ENCODE data around the gene MRC1. TPM values are rescaled to one million over a fixed set of nuclear protein-coding genes. Genes with fewer than 3 reads are reported as not detected.
A peak's percentile ranks its signal among the peaks of the same experiment; 100 is the strongest.

The MRC1 gene
- total RNA-seq, 1 experiment from 2014 or later, result not detected

DNA sequence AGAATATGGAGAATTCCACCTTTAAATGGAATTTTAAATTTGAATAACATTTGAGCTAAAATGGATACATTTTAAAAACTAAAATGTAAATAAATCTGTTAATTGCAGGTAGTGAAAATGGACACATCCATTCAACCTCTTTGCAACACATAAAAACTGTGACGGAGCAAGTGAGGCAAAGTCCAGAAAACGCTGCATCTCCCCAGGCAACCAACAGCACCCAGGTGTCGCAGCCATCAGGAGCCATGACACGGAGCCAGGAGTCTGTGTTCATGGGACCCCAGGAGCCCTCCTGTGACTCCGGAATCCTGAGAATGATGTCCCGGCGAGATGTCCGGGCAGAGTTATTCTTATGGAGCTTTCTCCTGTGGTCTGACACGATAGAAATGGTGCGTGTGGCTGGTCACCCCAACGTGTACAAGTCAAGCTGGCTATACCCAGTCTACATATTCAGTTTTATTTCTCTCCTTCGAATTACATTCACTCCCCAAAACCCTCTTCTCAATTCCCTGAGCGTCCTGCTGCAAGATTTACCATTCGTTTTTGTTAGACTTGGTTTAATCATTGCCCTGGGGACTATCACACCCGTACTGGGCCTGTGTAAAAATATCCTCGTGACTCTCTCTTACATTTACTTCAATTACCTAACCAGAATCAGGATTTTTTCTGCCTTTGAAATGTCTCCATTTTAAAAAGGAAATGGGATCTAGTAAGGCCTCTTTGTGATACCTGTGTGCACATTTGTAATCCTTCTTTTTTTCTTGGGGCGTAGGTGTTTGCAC is 13.1 kb upstream of the MRC1 start:
- DNase-seq (ENCODE audit: low read depth), result no peak

DNA sequence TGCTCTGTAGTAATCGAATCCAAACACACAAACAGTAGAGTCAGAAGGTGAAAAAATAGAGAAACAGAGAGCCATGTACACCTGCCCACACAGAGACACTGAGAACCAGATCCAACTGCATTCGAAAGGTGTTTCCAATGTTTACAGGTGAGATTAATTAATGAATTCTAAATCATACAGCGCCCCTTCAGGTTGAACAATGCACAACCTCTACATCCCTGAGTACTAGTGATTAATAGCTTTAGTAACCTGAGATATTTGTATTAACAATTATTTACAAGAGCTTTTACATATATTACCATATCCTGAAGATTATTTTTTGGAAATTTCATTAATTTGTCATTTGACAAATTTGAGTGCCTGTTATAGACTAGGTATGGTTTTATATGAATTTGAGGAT is 7.6 kb upstream of the MRC1 start:
- DNase-seq (ENCODE audit: low read depth), result no peak

DNA sequence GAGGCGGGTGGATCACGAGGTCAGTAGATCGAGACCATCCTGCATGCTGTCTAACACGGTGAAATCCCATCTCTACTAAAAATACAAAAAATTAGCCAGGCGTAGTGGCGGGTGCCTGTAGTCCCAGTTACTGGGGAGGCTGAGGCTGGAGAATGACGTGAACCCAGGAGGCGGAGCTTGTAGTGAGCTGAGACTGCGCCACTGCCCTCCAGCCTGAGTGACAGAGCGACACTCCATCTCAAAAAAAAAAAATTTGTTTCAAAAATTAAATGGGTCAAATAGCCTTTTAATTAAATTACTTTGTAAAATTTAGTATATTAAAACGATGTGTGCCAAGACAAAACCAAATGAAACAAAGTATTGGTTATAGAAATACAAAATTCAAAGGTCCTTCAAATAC is 6.8 kb upstream of the MRC1 start:
- DNase-seq (ENCODE audit: low read depth), result no peak

GRCh38 chr10:17802976-17803375 is 6.2 kb upstream of the MRC1 start:
- no peak for DNase-seq (ENCODE audit: low read depth)

DNA sequence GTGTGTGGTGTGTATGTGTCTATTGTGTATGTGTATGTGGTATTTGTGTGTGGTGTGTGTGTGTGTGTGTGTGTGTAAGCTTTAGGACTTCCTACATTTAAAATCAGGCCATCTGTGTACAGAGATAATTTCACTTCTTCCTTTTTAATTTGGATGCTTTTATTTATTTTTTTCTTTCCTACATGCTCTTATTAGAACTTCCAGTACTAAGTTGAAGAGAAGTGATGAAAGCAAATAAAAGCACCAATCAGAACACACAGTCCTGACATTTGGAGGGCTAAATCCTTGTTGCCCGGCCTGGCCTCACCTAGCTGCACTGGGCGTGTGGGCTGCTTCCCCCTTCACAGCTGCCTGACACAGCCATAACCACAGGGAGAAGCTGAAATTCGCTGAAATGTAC is 3.8 kb upstream of the MRC1 start:
- no peak for DNase-seq (ENCODE audit: low read depth)

DNA sequence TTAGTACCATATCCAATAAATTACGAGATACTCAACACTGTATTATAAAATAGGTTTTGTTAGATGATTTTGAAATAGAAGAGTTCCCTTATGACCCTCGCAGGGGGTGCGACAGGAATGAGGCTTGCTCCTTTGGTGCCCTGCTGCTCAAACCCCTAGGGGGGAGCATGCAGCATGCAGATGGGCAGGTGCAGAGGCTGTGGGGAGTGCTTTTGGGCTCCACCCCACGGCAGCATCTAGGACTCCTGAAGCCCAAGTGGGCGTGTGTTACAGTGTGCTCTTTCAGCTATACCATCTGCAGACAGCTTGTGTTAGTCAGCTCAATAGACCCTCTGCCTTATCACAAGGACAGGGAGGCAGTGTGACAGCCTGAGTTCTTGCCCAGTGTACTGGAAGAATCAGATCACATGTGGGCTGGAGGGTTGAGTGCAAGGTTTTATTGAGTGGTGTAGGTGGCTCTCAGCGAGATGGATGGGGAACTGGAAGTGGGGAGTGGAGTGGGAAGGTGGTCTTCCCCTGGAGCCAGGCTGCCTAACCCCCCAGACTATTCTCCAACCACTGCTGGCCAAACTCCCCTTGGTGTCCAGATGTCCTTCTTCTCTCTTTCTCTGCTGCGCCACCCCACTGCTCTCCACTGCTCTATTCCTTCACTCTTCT is 3.1 kb upstream of the MRC1 start:
- no peak for DNase-seq (ENCODE audit: low read depth)

GRCh38 chr10:17811146-17811865 is 2.2 kb downstream of the MRC1 start:
- no peak for DNase-seq (ENCODE audit: low read depth)

- no peak for DNase-seq (ENCODE audit: low read depth)
Measured at GRCh38 chr10:17814973-17815372, 5.8 kb downstream of the MRC1 start.

DNA sequence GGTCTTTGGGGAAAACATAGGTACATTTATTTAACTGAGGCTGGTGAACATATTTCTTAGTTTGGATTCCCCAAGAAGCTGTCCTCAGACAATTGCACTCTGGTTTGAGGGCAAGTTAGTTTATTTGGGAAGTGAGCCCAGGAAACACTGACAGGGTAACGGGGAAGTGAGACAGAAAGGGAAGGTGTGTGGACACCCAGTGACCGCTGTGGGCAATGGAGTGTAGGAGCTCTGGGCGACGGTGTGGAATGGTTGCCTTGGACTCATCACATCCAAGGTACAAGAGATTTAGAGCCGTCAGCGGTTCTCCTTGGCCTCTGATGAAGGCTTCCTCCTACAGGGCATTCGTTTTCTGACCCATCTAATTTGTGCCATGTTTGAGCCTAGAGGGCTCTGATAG is 7.1 kb downstream of the MRC1 start:
- DNase-seq (ENCODE audit: low read depth), result no peak

GRCh38 chr10:17817316-17817715 is 8.2 kb downstream of the MRC1 start:
- no peak for DNase-seq (ENCODE audit: low read depth)

DNA sequence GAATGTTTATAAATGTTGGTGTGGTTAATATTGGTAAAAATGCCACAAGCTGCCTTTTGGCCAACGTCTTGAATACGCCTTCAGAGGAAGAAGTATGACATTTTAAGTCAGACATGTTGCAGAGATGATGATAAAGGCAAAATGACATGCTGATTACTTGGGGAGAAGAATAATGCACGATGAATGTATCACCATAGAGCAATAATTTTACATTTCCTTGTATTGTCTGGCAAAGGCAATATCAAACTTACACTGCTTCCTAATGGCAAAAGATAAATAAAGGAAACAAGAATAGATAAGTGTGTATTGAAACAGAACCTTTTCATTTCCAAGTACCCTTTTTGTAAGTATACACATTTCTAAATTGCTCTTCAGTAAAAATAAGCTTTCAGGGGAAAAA is 8.6 kb downstream of the MRC1 start:
- DNase-seq (ENCODE audit: low read depth), result no peak

GRCh38 chr10:17819836-17820235 is 10.7 kb downstream of the MRC1 start:
- no peak for DNase-seq (ENCODE audit: low read depth)

DNA sequence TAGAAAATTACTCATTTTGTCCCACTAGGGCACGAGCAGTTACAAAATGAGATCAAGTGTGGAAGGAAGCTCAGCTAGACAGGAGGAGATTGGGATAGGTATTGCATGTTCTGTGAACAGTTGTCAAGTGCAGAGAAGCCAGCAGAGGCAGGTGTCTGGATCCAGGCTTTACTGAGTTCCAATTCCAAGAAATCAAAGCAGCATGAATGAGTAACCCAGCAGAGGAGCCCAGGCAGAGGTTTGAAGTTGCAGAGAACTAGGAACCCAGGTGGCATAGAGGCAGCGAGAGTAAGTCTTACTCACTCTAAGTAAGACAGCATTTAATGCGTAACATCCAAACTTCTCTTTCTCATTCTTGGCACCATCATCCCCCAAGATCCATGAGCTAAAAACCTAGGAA is 11.8 kb downstream of the MRC1 start:
- DNase-seq (ENCODE audit: low read depth), result no peak

GRCh38 chr10:17821893-17822292 is 12.7 kb downstream of the MRC1 start:
- DNase-seq (ENCODE audit: low read depth), result no peak

GRCh38 chr10:17831341-17831740 is 22.2 kb downstream of the MRC1 start:
- no peak for DNase-seq (ENCODE audit: low read depth)

DNA sequence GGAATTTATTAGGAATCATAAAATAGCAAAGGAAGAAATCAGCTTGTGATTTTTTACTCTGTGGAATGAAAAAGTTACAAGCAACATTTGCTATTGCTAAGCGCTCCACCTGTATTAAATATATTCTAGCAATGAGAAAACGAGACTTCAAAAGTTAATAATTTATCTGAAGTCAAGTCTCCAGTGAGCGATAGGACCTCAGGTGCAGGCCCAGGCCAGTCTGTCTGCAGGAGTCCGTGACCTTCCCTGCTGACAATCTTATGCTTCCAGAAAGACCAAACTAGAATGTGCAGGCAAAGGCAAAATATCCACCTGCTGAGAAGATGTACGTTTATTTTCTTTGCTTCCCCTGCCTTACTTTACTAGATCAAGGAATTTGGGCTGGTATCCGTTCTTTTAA is 22.7 kb downstream of the MRC1 start:
- DNase-seq (ENCODE audit: low read depth), result no peak

DNA sequence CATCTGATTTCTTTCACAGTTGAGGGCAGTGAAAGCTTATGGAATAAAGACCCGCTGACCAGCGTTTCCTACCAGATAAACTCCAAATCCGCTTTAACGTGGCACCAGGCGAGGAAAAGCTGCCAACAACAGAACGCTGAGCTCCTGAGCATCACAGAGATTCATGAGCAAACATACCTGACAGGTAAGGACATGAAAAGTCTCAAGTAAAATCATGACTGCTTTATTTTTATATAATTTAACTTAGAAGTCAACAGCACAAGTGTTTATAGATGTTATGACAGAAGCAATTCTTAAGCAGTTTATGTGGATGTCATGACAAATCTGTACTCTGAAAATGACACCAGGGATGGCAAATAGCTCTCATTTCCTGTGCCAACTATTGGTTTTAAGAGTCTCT is 24.5 kb downstream of the MRC1 start:
- DNase-seq (ENCODE audit: low read depth), result no peak

GRCh38 chr10:17835688-17836087 is 26.5 kb downstream of the MRC1 start:
- peak; percentile 93 for DNase-seq (ENCODE audit: low read depth)

- DNase-seq (ENCODE audit: low read depth), result peak; percentile 82
Measured at GRCh38 chr10:17836942-17837341, 27.8 kb downstream of the MRC1 start.

- no peak for DNase-seq (ENCODE audit: low read depth)
Measured at GRCh38 chr10:17838080-17838648, 29.0 kb downstream of the MRC1 start.

GRCh38 chr10:17841050-17841449 is 31.9 kb downstream of the MRC1 start:
- DNase-seq (ENCODE audit: low read depth), result peak; percentile 3

GRCh38 chr10:17842641-17843040 is 33.5 kb downstream of the MRC1 start:
- no peak for DNase-seq (ENCODE audit: low read depth)

All from M059J (cell line).